ENCODE data around the gene IAH1. TPM values are rescaled to one million over a fixed set of nuclear protein-coding genes. Genes with fewer than 3 reads are reported as not detected.

The IAH1 gene
- total and polyA plus RNA-seq, 9 of the 15 experiments (the other 6 are each of a cell fraction or from before 2014, with no cell fraction given) = 0.04 to 19.3 (median 0.36) TPM; not detected in 3

DNA sequence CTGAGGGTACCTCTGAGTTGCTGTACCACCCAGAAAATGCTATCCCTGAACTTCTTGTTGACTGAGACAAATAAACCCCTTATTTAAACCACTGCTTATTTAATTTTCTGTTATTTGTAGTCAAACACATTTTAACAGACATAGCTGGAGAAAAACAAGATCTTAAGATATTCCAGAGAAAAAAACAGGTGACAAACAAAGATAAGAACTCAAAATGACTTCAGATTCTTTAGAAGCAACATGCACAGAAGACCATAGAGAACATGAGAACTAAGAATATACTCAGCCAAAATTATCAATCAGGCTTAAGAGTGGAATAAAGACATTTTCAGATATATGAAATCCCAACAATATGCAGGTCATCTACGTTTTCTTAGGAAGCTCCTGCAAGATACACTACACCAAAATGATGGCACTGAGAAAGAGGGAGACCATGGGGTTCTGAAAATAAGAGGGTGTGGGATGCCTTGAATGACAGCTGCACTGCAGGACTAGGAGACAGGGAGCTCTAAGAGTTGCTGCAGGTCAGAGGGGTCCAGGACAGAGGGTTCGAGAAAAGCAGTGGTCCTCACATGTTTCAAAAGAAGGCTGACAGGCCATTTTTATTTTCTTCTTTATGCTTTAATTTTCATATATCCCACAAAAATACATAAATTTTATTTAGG is 42.9 kb downstream of the IAH1 start:
- DNase-seq (ENCODE audit: extremely low read depth in 1 of 4, low spot score in 3 of 4) (peak in 2 of 4 experiments; percentile 19 to 31), ATAC-seq (peak; percentile 68), FAIRE-seq (peak; percentile 70)
- Histone ChIP-seq H3K27me3 (ENCODE audit: control insufficient read depth in 2 of 2, insufficient read depth in 2 of 2, low read length in 2 of 2) (no peaks in the 10 kb centered on the region), H3K4me3 (no peak overlapping the region), H3K4me1 (replicated peaks in 1 of 2; ENCODE audit: control insufficient read depth in 2 of 2, insufficient read depth in 2 of 2, low read length in 2 of 2) (peaks cover 0 to 14% of the 10 kb centered on the region in 2 experiments; a peak in 3 of 5 replicates), H3K79me2 (ENCODE audit: control insufficient read depth, insufficient read depth, low read length) (no peaks in the 10 kb centered on the region), H3K4me2 (ENCODE audit: insufficient read depth, low read length) (no peak overlapping the region), H3K9me3 (replicated peaks; ENCODE audit: control insufficient read depth, insufficient read depth, low read depth, low read length) (no peaks in the 10 kb centered on the region), H3K27ac (ENCODE audit: extremely low read depth, low read depth, low read length) (peak overlapping the region; percentile 42), H2AFZ (ENCODE audit: low read depth, low read length) (no peak overlapping the region), H4K20me1 (replicated peaks; ENCODE audit: control insufficient read depth, insufficient read depth, low read length) (no peaks in the 10 kb centered on the region), H3K36me3 (ENCODE audit: control insufficient read depth, insufficient read depth, low read length) (peaks cover 68% of the 10 kb centered on the region; the same call in 2 of the 3 replicates), H3K9ac (ENCODE audit: insufficient read depth in 1 of 2, low read depth in 2 of 2, low read length in 2 of 2) (no peak overlapping the region), H3K9me1 (ENCODE audit: control insufficient read depth, insufficient read depth, low read length) (no peaks in the 10 kb centered on the region)
- intact Hi-C loops (cut with micrococcal nuclease) = no loop called here
- ChIA-PET CTCF (ENCODE audit: low intra/inter-chr PET ratio) (no interaction called here), POLR2A (interaction anchor here (0.6 to 2.5 kb wide), 8 partner anchors 9 to 138 kb away, joined by 3 to 13 read pairs (median 4); partner anchors contain the start of gene ITGB1BP1)
- WGBS (ENCODE audit: insufficient coverage, low coverage, missing lambda C conversion rate) = 34% methylated on average over 2 of the region's 2 CpGs
- in situ Hi-C loops (cut with MboI) = no loop called here
- no TSS peak for BruUV-seq (replicated peaks)
- TF ChIP-seq LEF1 (IDR thresholded peaks at IDR 0.05) (peak; percentile 36; the same call in 1 of the 2 replicates), FOXM1 (IDR thresholded peaks at IDR 0.05; ENCODE audit: low read depth) (peak; percentile 17; the same call in 1 of the 2 replicates), FOXM1 (CRISPR knock-in tag; IDR thresholded peaks at IDR 0.05; ENCODE audit: low read depth) (no peak), CHD7 (IDR thresholded peaks at IDR 0.05; ENCODE audit: low read depth, low read length) (no peak), TAF15 (IDR thresholded peaks at IDR 0.05; ENCODE audit: low read depth, low read length) (no peak), MAZ (CRISPR knock-in tag; conservative IDR thresholded peaks at IDR 0.05 in 1 of 2, IDR thresholded peaks at IDR 0.05 in 1 of 2) (no peak), SMARCA4 (IDR thresholded peaks at IDR 0.05) (peak; percentile 70)
- TF ChIP-seq, protein P1, sequence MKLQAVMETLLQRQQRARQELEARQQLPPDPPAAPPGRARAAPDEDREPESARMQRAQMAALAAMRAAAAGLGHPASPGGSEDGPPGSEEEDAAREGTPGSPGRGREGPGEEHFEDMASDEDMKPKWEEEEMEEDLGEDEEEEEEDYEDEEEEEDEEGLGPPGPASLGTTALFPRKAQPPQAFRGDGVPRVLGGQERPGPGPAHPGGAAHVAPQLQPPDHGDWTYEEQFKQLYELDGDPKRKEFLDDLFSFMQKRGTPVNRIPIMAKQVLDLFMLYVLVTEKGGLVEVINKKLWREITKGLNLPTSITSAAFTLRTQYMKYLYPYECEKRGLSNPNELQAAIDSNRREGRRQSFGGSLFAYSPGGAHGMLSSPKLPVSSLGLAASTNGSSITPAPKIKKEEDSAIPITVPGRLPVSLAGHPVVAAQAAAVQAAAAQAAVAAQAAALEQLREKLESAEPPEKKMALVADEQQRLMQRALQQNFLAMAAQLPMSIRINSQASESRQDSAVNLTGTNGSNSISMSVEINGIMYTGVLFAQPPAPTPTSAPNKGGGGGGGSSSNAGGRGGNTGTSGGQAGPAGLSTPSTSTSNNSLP (IDR thresholded peaks at IDR 0.05; ENCODE audit: borderline replicate concordance, low read depth, low read length) = no peak

All from K562 (cell line).